Testis (tissue), 2 donors: Measurements from ENCODE around the gene NKAIN2.

ENCODE experiments used
- POLR2A ChIP-seq: fragments of 450-650 bp; IDR thresholded peaks from one replicate; pipeline ENCODE4 v1.6.1; 2017; ENCODE audit warnings: antibody characterized with exemption, mild to moderate bottlenecking, moderate library complexity
- TF ChIP-seq, protein P1 (sequence below), 3 experiments: fragments of 450-650 bp in 2 of 3; fragments of 200-600 bp in 1 of 3; sonication (generic) in 1 of 3; IDR thresholded peaks; one replicate each; pipeline ENCODE4 v1.5.1; 2016 to 2019; ENCODE audit warnings: antibody characterized with exemption in 3 of 3, mild to moderate bottlenecking in 2 of 3, moderate library complexity in 1 of 3

DNA sequence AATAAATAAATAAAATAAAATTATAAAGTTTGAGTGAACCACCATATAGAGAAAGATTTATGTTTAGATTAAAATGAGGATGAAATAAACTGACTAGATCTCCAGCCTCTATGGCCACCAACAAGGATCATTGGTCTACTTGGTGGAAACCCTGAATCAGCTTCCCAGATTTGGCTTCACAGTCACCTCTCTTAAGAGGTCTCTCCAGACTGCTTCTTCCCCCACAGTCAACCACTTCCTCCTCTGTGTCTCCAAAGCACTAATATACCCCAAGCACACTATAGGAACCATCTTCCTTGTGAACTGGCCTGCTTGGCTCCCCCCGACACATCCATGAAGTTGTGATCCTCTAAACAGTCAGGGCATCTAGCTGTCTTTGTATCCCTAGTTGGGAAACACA lies 629.0 kb downstream of the NKAIN2 start:
- TF ChIP-seq, protein P1, sequence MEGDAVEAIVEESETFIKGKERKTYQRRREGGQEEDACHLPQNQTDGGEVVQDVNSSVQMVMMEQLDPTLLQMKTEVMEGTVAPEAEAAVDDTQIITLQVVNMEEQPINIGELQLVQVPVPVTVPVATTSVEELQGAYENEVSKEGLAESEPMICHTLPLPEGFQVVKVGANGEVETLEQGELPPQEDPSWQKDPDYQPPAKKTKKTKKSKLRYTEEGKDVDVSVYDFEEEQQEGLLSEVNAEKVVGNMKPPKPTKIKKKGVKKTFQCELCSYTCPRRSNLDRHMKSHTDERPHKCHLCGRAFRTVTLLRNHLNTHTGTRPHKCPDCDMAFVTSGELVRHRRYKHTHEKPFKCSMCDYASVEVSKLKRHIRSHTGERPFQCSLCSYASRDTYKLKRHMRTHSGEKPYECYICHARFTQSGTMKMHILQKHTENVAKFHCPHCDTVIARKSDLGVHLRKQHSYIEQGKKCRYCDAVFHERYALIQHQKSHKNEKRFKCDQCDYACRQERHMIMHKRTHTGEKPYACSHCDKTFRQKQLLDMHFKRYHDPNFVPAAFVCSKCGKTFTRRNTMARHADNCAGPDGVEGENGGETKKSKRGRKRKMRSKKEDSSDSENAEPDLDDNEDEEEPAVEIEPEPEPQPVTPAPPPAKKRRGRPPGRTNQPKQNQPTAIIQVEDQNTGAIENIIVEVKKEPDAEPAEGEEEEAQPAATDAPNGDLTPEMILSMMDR (IDR thresholded peaks at IDR 0.05), result no peak
- TF ChIP-seq POLR2A, result no peak
